Hepatocyte (in vitro differentiated cells): ENCODE results near the gene PPP1R3C. TPM values are rescaled to one million over a fixed set of nuclear protein-coding genes. Genes with fewer than 3 reads are reported as not detected.

Source experiments
- DNase-seq: peaks from one replicate; pipeline ENCODE4 v3.0.0-alpha.2; 2016; ENCODE audit warnings: low spot score
- H2AFZ ChIP-seq: fragments of 200-600 bp; sonication (generic); 2 replicates; pipeline ENCODE4 v1.6.0; 2016; ENCODE audit warnings: antibody characterized with exemption, mild to moderate bottlenecking
- H3K27ac ChIP-seq: fragments of 200-600 bp; sonication (generic); 2 replicates; pipeline ENCODE4 v1.5.1; 2016; ENCODE audit warnings: mild to moderate bottlenecking
- H3K27me3 ChIP-seq: fragments of 200-600 bp; sonication (generic); 2 replicates; pipeline ENCODE4 v1.6.1; 2016
- H3K36me3 ChIP-seq: fragments of 200-600 bp; sonication (generic); replicated peaks from 2 replicates; pipeline ENCODE4 v1.5.1; 2016; ENCODE audit warnings: low read depth; ENCODE audit not compliant: insufficient read depth
- H3K4me1 ChIP-seq: fragments of 200-600 bp; sonication (generic); 2 replicates; pipeline ENCODE4 v1.5.1; 2016; ENCODE audit warnings: mild to moderate bottlenecking, moderate library complexity; ENCODE audit not compliant: insufficient read depth
- H3K4me2 ChIP-seq: fragments of 200-600 bp; sonication (generic); 2 replicates; pipeline ENCODE4 v1.6.0; 2016
- H3K4me3 ChIP-seq: fragments of 200-600 bp; sonication (generic); 2 replicates; pipeline ENCODE4 v1.5.1; 2016; ENCODE audit warnings: mild to moderate bottlenecking
- H3K79me2 ChIP-seq: fragments of 200-600 bp; sonication (generic); 2 replicates; pipeline ENCODE4 v1.6.0; 2017; ENCODE audit warnings: mild to moderate bottlenecking
- H3K9me2 ChIP-seq: fragments of 200-600 bp; sonication (generic); replicated peaks from 2 replicates; pipeline ENCODE4 v1.6.0; 2017; ENCODE audit warnings: mild to moderate bottlenecking; ENCODE audit not compliant: insufficient read depth
- H3K9me3 ChIP-seq: fragments of 200-600 bp; sonication (generic); 2 replicates; pipeline ENCODE4 v1.5.1; 2016; ENCODE audit warnings: low read depth, mild to moderate bottlenecking
- H4K20me1 ChIP-seq: fragments of 200-600 bp; sonication (generic); 2 replicates; pipeline ENCODE4 v1.6.0; 2016; ENCODE audit warnings: mild to moderate bottlenecking; ENCODE audit not compliant: insufficient read depth, poor library complexity, severe bottlenecking
- EZH2 ChIP-seq: fragments of 200-600 bp; sonication (generic); IDR thresholded peaks from 2 replicates; pipeline ENCODE4 v1.6.1; 2016; ENCODE audit warnings: antibody characterized with exemption, mild to moderate bottlenecking, borderline replicate concordance
- EZH2phosphoT487 ChIP-seq: fragments of 200-600 bp; sonication (generic); IDR thresholded peaks from one replicate; pipeline ENCODE4 v1.6.1; 2018; ENCODE audit warnings: antibody characterized with exemption, mild to moderate bottlenecking, low read depth, moderate library complexity; ENCODE audit not compliant: unreplicated experiment, severe bottlenecking
- WGBS: methylation state at CpG from one replicate; pipeline ENCODE4 v1.1.6; 2016; ENCODE audit warnings: low lambda C conversion rate; ENCODE audit errors: missing lambda C conversion rate; 5-methylcytosine and 5-hydroxymethylcytosine counted together
- polyA plus RNA-seq: library from polyadenylated mRNA; unstranded; fragments of >200 nt; fragmentation: Nextera tagmentation; extraction: Ambion mirVana; gene quantifications from 2 replicates; pipeline ENCODE4 v1.2.1, GENCODE V29; 2016
- total RNA-seq: library from RNA; depleted of rRNA; stranded (reverse); fragments of >200 nt; gene quantifications from 2 replicates; pipeline ENCODE4 v1.2.3, GENCODE V29; 2014
- TF ChIP-seq, protein P1 (sequence below): fragments of 200-600 bp; sonication (generic); IDR thresholded peaks from 2 replicates; pipeline ENCODE4 v1.5.1; 2016; ENCODE audit warnings: antibody characterized with exemption, mild to moderate bottlenecking; ENCODE audit not compliant: poor library complexity

The PPP1R3C gene
- total and polyA plus RNA-seq, 2 experiments from 2014 or later = 20.2 to 45.0 TPM

DNA sequence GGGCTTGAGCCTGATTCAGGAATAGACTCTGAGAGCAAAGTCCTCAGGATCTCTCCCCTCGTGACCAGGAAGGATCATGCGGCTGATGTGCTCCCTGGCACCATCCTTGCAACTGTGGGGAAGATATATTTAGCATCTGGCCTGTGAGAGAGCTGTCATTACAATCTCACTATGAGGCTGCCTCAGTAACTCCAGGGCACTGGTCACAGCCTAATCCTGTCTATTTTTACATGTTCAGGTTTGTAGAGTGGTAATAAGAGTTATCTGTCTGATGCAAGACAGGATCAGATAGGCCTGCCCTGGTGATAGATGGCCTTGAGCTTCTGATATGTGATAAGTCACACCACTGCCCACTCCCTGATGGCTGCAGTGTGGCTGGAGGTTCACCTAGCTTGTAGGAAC, 50.7 kb downstream of the PPP1R3C start:
- H3K9me3 ChIP-seq = no peaks in the 10 kb centered on the region
- H3K36me3 ChIP-seq = no peaks in the 10 kb centered on the region
- no peaks in the 10 kb centered on the region for H3K9me2 ChIP-seq
- TF ChIP-seq EZH2 (no peak), EZH2phosphoT487 (no peak)
- TF ChIP-seq, protein P1, sequence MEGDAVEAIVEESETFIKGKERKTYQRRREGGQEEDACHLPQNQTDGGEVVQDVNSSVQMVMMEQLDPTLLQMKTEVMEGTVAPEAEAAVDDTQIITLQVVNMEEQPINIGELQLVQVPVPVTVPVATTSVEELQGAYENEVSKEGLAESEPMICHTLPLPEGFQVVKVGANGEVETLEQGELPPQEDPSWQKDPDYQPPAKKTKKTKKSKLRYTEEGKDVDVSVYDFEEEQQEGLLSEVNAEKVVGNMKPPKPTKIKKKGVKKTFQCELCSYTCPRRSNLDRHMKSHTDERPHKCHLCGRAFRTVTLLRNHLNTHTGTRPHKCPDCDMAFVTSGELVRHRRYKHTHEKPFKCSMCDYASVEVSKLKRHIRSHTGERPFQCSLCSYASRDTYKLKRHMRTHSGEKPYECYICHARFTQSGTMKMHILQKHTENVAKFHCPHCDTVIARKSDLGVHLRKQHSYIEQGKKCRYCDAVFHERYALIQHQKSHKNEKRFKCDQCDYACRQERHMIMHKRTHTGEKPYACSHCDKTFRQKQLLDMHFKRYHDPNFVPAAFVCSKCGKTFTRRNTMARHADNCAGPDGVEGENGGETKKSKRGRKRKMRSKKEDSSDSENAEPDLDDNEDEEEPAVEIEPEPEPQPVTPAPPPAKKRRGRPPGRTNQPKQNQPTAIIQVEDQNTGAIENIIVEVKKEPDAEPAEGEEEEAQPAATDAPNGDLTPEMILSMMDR = no peak
- no peak for DNase-seq
- no peak overlapping the region for H3K4me2 ChIP-seq
- no peaks in the 10 kb centered on the region for H4K20me1 ChIP-seq
- H3K27me3 ChIP-seq = no peaks in the 10 kb centered on the region
- H2AFZ ChIP-seq = no peak overlapping the region
- H3K4me3 ChIP-seq = no peak overlapping the region
- H3K27ac ChIP-seq = peak overlapping the region; percentile 16
- H3K4me1 ChIP-seq = no peaks in the 10 kb centered on the region
- WGBS = 78% methylated on average over 2 of the region's 2 CpGs
- no peaks in the 10 kb centered on the region for H3K79me2 ChIP-seq

DNA sequence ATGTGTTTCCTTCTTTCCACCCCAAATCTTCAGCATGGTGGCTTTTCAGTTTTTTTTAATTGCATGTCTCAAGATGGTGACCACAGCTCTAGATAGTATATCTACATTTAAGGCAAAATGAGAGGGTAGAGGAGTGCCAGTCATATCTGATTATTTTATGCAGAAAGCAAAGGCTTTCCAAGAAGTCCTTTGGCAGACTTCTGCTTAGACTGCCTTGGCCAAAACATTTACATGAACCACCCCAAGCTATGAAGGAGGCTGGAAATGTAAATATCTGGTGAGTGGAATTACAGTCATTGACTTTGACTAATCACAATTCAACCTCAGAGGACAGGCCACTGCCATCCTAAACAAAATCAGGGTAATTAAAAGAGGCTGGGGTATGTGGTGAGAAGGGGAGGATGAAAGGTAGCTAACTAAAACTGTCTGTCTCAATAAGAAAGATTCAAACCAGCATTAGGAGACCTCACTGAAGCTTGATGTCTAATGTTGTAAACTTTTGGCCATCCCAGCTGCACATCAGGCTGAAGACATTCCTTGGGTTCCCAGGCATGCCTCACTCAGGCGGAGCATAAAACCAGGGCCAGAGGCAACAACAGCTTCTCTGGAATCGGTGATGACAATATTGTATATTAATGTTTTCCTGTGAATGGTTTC, 53.4 kb downstream of the PPP1R3C start:
- H3K79me2 ChIP-seq = no peaks in the 10 kb centered on the region
- H4K20me1 ChIP-seq = no peaks in the 10 kb centered on the region
- no peak overlapping the region for H3K27ac ChIP-seq
- no peak overlapping the region for H3K4me3 ChIP-seq
- DNase-seq = no peak
- no peaks in the 10 kb centered on the region for H3K4me1 ChIP-seq
- no peaks in the 10 kb centered on the region for H3K36me3 ChIP-seq
- H3K4me2 ChIP-seq = no peak overlapping the region
- H3K27me3 ChIP-seq = no peaks in the 10 kb centered on the region
- H2AFZ ChIP-seq = no peak overlapping the region
- no peaks in the 10 kb centered on the region for H3K9me2 ChIP-seq
- H3K9me3 ChIP-seq = no peaks in the 10 kb centered on the region
- TF ChIP-seq EZH2 (no peak), EZH2phosphoT487 (no peak)
- TF ChIP-seq, protein P1 = no peak
- 84% methylated on average over 2 of the region's 2 CpGs for WGBS

Other genes starting within 250 kb of the PPP1R3C start
- gene HECTD2, start 222.7 kb downstream of the PPP1R3C start, total RNA-seq = 19.7 and 25.0 TPM in 2 replicates
- 9.0 TPM in 2 replicates for gene HECTD2, start 222.7 kb downstream of the PPP1R3C start, polyA plus RNA-seq
- gene TNKS2, start 165.4 kb upstream of the PPP1R3C start, total RNA-seq = 33.8 and 40.4 TPM in 2 replicates
- 11.9 and 14.7 TPM in 2 replicates for gene TNKS2, start 165.4 kb upstream of the PPP1R3C start, polyA plus RNA-seq